WTC11 (cell line): ENCODE measurements around the gene MYO5B.

ENCODE experiments used
- MLX ChIP-seq: sonication (generic); formaldehyde crosslinking; IDR thresholded peaks from 2 replicates; pipeline ENCODE4 v1.8.1; 2023; ENCODE audit warnings: mild to moderate bottlenecking, missing genetic modification reagents, moderate library complexity
- NR3C1 ChIP-seq: sonication (generic); formaldehyde crosslinking; conservative IDR thresholded peaks from 2 replicates; pipeline ENCODE4 v1.8.1; 2023; ENCODE audit warnings: low read depth, mild to moderate bottlenecking, missing genetic modification reagents
- TEAD4 ChIP-seq: sonication (generic); formaldehyde crosslinking; IDR thresholded peaks from 2 replicates; pipeline ENCODE4 v1.8.0; 2022; ENCODE audit warnings: mild to moderate bottlenecking, missing genetic modification reagents
- TF ChIP-seq, protein P1 (sequence below): fragments of 200-600 bp; IDR thresholded peaks from 2 replicates; pipeline ENCODE4 v1.8.0; 2022; ENCODE audit warnings: antibody characterized with exemption
- TF ChIP-seq, protein P2 (sequence below): sonication (generic); formaldehyde crosslinking; IDR thresholded peaks from 2 replicates; pipeline ENCODE4 v1.8.1; 2022; ENCODE audit warnings: missing genetic modification reagents, borderline replicate concordance
- TF ChIP-seq, protein P3 (sequence below): sonication (generic); formaldehyde crosslinking; IDR thresholded peaks from 2 replicates; pipeline ENCODE4 v1.8.0; 2023; ENCODE audit warnings: mild to moderate bottlenecking, missing genetic modification reagents

GRCh38 chr18:50044402-50044801, 150.5 kb downstream of the MYO5B start:
- TF ChIP-seq NR3C1 (CRISPR knock-in tag) (no peak), MLX (CRISPR knock-in tag) (no peak), TEAD4 (CRISPR knock-in tag) (no peak)
- TF ChIP-seq, protein P1, sequence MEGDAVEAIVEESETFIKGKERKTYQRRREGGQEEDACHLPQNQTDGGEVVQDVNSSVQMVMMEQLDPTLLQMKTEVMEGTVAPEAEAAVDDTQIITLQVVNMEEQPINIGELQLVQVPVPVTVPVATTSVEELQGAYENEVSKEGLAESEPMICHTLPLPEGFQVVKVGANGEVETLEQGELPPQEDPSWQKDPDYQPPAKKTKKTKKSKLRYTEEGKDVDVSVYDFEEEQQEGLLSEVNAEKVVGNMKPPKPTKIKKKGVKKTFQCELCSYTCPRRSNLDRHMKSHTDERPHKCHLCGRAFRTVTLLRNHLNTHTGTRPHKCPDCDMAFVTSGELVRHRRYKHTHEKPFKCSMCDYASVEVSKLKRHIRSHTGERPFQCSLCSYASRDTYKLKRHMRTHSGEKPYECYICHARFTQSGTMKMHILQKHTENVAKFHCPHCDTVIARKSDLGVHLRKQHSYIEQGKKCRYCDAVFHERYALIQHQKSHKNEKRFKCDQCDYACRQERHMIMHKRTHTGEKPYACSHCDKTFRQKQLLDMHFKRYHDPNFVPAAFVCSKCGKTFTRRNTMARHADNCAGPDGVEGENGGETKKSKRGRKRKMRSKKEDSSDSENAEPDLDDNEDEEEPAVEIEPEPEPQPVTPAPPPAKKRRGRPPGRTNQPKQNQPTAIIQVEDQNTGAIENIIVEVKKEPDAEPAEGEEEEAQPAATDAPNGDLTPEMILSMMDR, result no peak
- TF ChIP-seq, protein P2, sequence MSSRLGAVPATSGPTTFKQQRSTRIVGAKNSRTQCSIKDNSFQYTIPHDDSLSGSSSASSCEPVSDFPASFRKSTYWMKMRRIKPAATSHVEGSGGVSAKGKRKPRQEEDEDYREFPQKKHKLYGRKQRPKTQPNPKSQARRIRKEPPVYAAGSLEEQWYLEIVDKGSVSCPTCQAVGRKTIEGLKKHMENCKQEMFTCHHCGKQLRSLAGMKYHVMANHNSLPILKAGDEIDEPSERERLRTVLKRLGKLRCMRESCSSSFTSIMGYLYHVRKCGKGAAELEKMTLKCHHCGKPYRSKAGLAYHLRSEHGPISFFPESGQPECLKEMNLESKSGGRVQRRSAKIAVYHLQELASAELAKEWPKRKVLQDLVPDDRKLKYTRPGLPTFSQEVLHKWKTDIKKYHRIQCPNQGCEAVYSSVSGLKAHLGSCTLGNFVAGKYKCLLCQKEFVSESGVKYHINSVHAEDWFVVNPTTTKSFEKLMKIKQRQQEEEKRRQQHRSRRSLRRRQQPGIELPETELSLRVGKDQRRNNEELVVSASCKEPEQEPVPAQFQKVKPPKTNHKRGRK, result no peak
- TF ChIP-seq, protein P3, sequence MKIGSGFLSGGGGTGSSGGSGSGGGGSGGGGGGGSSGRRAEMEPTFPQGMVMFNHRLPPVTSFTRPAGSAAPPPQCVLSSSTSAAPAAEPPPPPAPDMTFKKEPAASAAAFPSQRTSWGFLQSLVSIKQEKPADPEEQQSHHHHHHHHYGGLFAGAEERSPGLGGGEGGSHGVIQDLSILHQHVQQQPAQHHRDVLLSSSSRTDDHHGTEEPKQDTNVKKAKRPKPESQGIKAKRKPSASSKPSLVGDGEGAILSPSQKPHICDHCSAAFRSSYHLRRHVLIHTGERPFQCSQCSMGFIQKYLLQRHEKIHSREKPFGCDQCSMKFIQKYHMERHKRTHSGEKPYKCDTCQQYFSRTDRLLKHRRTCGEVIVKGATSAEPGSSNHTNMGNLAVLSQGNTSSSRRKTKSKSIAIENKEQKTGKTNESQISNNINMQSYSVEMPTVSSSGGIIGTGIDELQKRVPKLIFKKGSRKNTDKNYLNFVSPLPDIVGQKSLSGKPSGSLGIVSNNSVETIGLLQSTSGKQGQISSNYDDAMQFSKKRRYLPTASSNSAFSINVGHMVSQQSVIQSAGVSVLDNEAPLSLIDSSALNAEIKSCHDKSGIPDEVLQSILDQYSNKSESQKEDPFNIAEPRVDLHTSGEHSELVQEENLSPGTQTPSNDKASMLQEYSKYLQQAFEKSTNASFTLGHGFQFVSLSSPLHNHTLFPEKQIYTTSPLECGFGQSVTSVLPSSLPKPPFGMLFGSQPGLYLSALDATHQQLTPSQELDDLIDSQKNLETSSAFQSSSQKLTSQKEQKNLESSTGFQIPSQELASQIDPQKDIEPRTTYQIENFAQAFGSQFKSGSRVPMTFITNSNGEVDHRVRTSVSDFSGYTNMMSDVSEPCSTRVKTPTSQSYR, result no peak
